Bone marrow (tissue), 2 donors: Measurements from ENCODE around the gene ZNF318.
A peak's percentile ranks its signal among the peaks of the same experiment; 100 is the strongest.
"Not testable (repeated sequence)": the region's sequence is repeated elsewhere in the genome, so short reads cannot be mapped to it uniquely, and the experiment has no call there.

Experiments used
- DNase-seq, 2 donors: peaks; one replicate each; lab custom pipeline; 2025; lab: John Stamatoyannopoulos, UW

The ZNF318 gene, protein sequence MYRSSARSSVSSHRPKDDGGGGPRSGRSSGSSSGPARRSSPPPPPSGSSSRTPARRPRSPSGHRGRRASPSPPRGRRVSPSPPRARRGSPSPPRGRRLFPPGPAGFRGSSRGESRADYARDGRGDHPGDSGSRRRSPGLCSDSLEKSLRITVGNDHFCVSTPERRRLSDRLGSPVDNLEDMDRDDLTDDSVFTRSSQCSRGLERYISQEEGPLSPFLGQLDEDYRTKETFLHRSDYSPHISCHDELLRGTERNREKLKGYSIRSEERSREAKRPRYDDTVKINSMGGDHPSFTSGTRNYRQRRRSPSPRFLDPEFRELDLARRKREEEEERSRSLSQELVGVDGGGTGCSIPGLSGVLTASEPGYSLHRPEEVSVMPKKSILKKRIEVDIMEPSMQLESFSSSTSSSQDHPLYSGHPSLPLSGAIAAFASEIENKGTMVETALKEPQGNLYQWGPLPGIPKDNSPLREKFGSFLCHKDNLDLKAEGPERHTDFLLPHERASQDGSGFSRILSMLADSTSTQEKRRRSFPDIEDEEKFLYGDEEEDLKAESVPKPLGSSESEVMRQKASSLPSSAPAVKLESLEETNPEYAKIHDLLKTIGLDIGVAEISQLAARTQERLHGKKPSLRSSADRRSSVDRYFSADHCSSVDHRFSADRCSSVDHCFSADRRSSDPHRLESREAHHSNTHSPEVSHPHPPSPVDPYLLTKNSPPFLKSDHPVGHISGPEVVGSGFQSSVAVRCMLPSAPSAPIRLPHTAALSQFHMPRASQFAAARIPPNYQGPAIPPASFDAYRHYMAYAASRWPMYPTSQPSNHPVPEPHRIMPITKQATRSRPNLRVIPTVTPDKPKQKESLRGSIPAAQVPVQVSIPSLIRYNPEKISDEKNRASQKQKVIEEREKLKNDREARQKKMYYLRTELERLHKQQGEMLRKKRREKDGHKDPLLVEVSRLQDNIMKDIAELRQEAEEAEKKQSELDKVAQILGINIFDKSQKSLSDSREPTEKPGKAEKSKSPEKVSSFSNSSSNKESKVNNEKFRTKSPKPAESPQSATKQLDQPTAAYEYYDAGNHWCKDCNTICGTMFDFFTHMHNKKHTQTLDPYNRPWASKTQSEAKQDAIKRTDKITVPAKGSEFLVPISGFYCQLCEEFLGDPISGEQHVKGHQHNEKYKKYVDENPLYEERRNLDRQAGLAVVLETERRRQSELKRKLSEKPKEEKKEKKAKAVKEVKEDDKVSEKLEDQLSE (N-terminal part only)

DNA sequence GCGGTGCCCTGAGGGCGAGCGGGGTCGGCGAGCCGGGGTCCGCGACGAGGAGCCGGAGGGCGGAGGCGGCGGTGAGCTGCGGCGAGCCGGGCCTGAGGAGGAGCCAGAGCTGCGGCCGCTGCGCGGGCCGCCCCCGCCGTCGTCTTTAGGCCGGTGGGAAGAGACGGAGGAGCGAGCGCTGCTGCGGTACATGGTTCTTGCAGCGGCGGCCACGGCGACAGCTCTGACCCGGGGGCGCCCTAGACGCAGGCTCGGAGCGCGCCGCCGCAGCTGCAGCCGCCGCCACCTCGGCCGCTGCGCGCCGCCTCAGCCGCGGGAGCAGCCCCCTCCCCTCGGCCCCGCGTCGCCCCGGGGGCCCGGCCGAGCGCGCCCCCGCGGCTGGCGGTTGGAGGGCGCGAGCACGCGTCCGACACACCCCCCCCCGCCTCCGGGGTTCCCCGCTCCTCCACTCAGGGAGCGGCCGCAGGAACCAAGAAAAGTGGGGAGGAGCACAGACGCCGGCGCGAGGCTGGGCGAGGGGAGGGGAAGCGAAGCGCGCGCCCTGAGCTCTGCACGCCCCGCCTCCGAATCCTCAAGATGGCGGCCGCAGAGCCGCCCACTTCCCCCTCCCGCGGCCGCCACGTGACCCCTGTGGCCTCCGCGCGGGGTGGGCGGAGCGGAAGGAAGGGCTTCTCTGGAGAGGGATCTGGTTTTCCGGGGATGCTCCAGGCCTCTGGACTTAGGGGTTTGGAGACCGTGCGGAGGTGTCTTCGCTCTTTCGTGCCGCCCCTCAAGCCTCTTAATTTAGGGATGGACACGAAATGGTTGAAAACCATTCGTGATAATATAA is at the start of gene ZNF318:
Gene ZNF318, minus strand, starts transcription at position 474 of the 829 bp plus-strand sequence. Its CDS starts 282 bp downstream, at position 192.
- peak; percentile 70 to 93 for DNase-seq

DNA sequence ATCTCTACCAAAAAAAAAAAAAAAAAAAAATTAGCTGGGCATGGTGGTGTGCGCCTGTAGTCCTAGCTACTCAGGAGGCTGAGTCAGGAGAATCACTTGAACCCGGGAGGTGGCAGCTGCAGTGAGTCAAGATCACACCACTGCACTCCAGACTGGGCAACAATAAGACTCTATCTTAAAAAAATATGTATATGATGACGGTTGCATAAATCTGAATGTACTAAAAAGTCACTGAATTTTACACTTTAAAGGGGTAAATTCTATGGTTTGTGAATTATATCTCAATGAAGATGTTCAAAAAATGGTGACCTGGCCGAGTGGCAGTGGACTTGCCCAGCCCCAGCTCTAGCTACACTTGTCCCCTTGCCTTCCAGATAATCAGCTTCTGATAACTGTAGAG is 47.5 kb upstream of the ZNF318 start:
- no peak for DNase-seq

DNA sequence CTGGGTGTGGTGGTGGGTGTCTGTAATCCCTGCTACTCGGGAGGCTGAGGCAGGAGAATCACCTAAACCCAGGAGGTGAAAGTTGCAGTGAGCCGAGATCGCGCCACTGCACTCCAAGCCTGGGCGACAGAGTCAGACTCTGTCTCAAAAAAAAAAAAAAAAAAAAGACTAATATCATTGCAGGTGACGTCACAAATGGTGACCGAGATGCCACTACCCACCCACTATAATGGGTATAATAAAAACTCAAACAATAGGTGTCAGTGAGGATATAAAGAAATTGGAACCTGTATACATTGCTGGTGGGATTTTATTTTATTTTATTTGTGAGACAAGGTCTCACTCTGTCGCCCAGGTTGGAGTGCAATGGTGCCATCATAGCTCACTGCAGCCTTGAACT is 45.8 kb upstream of the ZNF318 start:
- not testable (repeated sequence) for DNase-seq

DNA sequence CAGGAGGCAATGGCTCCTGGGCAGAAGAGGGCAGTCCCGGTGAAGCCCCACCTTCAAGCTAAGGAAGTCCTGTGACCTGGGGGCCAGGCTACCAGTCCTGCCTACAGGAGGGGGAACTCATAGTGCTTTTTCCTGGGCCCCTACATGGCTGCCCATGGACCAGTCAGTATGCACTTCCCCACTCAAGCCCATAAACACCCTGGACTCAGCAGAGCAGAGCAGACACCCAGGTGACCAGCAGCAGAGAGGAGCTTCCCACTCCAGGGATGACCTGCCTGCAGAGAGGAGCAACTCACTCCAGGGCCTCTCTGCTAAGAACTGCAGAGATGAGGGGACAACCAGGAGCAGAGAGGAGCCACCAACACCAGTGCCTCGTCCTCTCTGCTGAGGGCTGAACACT is 43.6 kb upstream of the ZNF318 start:
- DNase-seq, result no peak

DNA sequence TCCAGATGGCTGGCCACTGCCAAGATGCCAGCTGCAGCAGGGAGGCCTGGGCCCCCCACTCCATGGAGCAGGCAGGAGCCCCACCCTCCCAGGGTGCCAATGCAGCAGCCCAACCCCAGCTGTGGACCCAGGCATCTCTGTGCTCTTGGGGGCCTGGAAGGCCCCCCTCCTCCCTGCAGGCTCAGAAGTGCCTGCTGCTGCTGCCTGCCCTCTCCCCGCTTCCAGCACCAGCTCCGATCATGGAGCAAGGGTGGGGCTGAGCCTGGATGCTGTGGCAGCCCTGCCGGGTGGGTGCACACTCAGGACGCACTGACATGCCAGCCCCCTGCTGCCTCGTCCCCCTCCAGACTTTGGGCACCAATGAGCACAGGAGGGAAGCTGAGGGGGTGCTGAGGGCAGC is 43.1 kb upstream of the ZNF318 start:
- no peak for DNase-seq

DNA sequence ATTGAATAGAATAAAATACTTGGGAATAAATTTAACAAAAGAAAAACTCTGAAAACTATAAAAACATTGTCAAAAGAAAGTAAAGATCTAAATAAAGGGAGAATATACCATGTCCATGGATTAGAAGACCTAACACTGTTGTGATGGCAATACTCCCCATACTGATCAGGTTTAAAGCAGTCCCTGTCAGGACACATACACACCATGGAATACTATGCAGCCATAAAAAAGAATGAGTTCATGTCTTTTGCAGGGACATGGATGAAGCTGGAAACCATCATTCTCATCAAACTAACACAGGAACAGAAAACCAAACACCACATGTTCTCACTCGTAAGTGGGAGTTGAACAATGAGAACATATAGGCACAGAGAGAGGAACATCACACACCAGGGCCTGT is 41.3 kb upstream of the ZNF318 start:
- DNase-seq, result not testable (repeated sequence)

DNA sequence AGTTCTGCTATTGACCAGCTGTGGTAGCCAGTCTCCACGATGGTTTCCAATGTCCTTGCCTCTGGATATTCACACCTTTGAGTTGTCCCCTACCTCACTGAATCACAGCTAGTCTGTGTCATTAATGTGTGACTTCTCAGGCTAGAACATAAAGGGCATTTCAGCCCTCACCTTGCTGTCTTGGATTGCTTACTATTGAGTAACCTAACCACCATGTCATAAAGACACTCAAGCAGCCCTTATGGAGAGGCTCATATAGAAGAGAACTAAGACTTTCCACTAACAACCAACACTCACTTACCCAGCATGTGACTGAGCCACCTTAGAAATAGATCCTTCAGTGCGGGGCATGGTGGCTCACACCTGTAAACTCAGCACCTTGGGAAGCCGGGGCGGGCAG is 38.8 kb upstream of the ZNF318 start:
- no peak for DNase-seq

DNA sequence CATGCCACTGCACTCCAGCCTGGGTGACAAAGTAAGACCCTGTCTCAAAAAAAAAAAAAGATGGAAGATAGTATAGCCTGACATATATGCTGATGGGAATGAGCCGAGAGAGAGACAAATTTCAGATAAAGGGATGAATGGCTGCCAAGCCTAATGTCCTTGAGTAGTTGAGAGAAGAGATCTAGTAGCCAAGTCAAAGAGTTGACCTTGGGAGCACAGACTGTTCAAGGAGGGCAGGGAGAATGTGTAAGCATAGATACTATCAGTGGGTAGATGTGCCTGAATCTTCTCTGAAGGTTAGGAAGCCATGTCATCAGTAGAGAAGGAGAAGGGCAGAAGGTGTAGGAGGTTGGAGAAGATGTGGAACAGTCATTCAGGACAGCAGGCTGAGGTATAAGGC is 37.8 kb upstream of the ZNF318 start:
- no peak for DNase-seq

DNA sequence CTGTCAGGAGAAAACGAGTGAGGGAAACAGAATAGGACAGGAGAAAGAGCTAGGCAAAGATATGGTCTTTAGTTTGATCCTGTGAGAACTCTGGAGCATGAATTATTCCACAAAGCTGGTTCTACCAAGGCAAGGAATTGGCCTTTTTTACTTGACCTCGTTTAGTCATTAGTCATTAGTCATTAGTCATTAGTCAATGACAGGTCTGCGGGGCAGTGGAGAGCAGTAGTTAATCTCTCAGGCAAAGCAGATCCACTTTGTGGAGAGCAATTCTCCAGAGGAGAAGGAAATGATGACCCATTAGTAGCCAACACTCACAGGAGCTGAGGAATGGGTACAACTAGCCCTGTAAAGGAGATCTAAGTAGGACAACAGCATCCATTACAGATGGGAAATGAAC is 35.9 kb upstream of the ZNF318 start:
- DNase-seq, result no peak

DNA sequence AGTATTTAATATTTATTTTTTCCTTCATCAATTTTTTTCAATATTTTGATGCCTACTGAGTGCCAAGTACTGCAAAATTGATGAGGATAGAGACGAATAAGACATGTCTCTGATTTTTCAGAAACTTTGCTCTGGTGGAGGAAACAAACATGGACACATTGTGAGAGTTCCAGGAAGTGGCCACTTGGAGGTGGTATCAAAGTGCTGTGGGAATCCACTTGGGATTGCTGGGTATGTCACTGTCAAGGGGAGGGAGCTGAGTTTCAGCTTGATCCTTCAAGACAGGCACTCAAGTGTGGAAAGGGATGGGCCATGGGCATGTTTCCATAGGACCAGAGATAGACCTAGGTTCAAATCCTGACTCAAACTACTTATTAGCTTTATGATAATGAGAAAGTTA is 33.4 kb upstream of the ZNF318 start:
- DNase-seq, result no peak

DNA sequence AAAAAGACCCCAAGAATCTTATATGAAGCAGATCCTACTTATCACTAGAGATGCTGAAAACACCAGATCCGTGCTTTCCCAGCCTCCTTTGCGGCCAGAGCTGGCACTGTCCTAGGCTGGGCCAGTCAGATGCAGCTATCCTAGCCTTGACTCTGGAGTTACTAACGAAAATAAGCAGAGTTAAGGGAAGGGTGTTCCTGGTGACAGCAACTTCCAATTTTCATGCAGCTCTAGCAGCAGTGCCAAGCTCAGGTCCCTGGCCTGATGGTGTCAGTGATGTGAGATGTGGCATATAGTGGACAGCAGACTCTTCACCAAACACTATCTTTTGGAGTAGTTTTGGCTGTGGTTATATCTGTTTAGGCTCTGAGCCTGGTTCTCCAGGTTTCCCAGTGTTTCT is 32.3 kb upstream of the ZNF318 start:
- DNase-seq, result no peak

DNA sequence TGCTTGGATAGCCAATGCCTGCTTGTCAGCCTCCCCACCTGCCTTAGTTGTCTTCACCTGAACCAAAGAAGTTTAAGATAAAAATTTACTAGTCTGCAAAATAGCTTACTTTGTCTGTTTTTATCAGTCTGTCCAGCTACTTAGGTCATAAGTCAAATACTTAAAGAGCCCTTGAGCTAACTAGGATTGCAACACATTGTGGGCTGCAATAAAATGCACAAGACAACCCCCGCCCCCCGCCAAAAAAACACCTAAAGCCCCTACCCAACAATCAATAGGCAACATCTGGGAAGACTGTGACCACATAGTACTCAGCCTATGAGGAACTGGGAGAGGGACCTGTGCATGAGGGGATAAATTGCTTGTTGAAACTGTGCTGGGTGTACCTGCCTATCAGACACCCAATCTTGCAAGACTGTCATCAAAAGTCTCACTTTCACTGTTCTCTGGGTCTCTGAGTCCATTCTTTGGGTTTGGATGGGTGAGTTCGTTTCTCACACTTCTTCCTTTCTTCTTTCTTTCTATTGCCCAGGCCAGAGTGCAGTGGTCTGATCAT is 30.6 kb upstream of the ZNF318 start:
- no peak for DNase-seq

DNA sequence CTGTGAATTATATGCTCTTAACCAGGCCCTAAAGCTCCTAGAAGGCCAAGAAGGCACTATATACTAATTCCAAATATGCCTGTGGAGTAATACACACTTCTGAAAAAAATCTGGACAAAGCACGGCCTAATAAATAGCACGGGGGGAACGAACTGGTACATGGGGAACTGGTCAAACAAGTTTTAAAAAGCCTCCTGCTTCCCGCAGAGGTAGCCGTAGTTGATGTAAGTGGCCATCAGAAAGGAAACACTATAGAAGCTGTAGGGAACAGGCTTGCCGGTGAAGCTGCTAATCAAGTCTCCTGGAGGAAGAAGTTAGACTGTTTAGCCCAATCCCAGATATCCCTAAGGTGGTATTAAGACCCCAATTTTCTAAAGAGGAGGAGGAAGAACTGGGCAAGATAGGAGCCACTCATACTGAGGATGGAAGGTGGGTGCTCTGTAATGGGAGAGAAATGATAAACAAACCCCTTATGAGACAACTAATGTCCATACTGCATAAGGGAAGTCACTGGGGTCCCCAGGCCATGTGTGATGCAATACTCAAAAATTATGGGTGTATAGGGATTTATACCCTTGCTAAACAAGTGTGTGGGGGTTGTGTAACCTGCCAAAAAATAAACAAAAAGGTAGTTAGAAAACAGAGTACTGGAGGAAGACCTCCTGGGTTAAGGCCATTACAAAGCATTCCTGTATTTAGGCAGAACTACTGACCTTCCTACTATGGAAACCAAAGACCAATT is 27.1 kb upstream of the ZNF318 start:
- no peak for DNase-seq

DNA sequence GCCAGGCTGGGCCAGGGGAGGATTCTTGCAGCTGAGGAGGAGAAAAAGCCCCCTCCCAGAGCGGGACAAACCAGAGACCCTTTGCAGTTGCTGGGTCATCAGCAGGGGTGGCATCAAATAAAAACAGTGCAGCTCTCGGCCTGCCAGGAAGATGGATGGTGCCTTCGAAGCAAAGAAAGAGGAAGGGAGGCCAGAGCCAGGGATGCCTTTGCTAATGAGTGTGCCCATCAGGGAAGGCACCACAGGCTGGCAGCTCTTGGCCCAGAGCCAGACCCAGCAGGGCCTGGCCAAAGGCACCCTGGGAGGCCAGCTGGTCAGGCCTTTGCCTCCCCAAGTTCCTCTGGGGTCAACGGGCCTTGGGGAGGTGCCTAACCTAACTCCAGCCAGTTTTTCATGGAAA is 26.3 kb upstream of the ZNF318 start:
- no peak for DNase-seq

DNA sequence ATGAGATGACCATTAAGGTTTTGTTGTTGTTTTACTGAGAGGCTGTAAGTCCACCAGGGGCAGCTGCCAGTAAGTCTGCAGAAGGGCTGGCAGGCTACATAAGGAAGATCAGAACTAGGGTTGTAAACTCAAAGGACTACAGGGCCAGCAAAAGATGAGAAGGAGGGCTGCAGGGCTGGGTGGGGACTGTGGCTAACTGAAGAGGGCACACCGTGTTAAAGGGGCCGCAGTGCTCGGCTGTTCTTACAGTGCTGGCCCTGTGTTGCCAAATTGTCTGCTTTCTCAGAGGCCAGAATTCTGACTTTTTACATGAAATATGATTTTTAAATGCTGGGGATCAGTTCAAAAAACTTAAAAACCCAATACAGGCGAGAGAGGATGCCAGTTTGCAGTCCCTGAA is 25.5 kb upstream of the ZNF318 start:
- no peak for DNase-seq

DNA sequence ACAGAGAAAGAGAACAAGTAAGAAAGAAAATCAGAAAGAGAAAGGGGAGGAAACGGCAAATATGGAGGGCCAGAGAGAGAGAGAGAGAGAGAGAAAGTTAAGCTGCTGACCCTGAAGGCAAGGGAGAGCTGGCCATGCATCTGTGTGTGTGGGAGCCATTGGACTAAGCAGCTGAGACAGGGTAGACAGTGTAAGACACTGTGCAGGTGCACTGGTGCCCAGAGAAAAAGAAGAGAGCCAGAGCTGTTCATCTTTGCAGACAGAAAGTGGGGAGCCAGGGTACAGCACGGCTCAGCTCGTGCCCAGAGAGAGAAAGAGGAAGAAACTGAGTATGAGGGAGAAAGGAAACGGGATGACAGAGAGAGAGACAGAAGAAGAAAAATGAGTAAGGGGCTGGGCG is 24.2 kb upstream of the ZNF318 start:
- DNase-seq, result peak in 1 of 2 donors; percentile 30

DNA sequence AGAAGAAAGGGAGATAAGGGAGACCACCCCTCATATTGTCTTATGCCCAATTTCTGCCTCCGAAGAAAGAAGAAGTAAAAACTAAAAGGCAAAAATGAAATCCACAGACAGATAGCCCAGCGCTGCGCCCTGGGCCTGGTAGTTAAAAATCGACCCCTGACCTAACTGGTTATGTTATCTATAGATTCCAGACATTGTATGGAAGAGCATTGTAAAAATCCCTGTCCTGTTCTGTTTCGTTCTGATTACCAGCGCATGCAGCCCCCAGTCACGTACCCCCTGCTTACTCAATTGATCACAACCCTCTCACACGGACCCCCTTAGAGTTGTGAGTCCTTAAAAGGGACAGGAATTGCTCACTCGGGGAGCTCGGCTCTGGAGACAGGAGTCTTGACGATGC is 23.7 kb upstream of the ZNF318 start:
- DNase-seq, result not testable (repeated sequence)

DNA sequence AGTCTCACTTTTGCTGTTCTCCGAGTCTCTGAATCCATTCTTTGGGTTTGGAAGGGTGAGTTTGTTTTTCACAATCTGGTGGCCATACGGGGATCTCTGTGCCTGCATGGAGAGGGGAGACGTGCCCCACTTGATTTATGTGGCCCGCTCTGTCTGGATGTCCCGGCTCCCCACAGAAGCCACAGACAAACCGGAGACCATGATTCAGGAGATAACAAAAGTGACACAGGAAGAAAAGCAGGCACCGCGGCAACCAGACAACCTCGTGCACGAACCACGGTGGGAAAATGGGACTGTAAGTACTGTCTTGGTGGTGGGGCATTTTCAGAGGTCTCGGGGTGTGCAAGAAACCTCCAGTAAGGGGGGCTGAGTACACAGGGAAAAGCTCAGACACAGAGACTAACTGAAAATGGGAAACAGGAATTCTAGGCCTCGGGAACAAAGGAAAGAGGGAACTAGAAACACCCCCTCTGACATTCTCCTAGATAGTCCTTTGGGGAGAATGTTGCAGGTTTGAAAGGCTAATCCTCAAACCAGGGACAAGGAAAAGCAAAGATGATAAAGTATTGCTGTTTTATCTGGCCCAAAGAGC is 22.1 kb upstream of the ZNF318 start:
- DNase-seq, result peak in 1 of 2 donors; percentile 72

DNA sequence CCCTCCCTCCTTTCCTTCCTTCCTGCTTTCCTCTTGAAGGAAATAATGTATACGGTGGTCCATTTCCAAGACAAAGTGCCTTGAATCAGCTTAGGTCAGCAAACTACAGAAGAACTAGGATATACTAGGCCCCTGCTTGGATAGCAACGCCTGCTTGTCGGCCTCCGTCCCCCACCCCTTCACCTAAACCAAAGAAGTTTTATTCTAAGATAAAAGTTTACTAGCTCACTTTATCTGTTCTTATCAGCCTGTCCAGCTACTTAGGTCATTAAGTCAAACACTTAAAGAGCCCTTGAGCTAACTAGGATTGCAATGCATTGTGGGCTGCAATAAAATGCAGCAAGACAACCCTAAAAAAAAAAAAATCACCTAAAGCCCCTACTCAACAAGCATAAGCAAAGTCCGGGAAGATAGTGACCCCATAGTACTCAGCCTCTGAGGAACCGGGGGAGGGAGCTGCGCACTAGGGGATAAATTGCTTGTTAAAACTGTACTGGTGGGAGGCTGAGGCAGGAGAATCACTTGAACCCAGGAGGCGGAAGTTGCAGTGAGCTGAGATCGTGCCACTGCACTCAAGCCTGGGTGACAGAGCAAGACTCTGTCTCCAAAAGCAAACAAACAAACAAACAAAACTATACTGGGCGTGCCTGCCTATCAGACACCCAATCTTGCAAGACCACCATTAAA is 21.4 kb upstream of the ZNF318 start:
- not testable (repeated sequence) for DNase-seq
